WTC11 (cell line): Measurements from ENCODE around the gene LRRC14B.

Experiments used
- CTCF ChIP-seq: fragments of 200-600 bp; IDR thresholded peaks from 2 replicates; pipeline ENCODE4 v1.8.0; 2022; ENCODE audit warnings: antibody characterized with exemption
- IRF2 ChIP-seq: sonication (generic); formaldehyde crosslinking; IDR thresholded peaks from 2 replicates; pipeline ENCODE4 v1.8.0; 2022; ENCODE audit warnings: low read depth, missing genetic modification reagents, borderline replicate concordance
- JUN ChIP-seq: sonication (generic); formaldehyde crosslinking; IDR thresholded peaks from 2 replicates; pipeline ENCODE4 v1.8.0; 2023; ENCODE audit warnings: mild to moderate bottlenecking, missing genetic modification reagents
- ZBTB43 ChIP-seq: sonication (generic); formaldehyde crosslinking; IDR thresholded peaks from 2 replicates; pipeline ENCODE4 v1.8.1; 2023; ENCODE audit warnings: mild to moderate bottlenecking, missing genetic modification reagents

- no peak for TF ChIP-seq CTCF
- no peak for TF ChIP-seq ZBTB43
- no peak for TF ChIP-seq IRF2
- TF ChIP-seq JUN = no peak
Observed at GRCh38 chr5:154236-154635, 37.1 kb upstream of the LRRC14B start.
